Activated CD4-positive, alpha-beta T cell treated with anti-CD3 and anti-CD28 coated beads, Interleukin-2, amount 50 U/mL, for 1 hour (primary cell): ENCODE data around the gene EDC4.
A peak's percentile ranks its signal among the peaks of the same experiment; 100 is the strongest.
"Not testable (repeated sequence)": the region's sequence is repeated elsewhere in the genome, so short reads cannot be mapped to it uniquely, and the experiment has no call there.

Experiments used
- DNase-seq: peaks from one replicate; pipeline ENCODE4 v3.0.0-alpha.2; 2020

Gene EDC4

GRCh38 chr16:67872631-67873434 lies at the start of gene EDC4:
Gene EDC4, plus strand, starts transcription at chr16:67873052. Its CDS starts 210 bp downstream, at chr16:67873262.
- DNase-seq = peak; percentile 84

DNA sequence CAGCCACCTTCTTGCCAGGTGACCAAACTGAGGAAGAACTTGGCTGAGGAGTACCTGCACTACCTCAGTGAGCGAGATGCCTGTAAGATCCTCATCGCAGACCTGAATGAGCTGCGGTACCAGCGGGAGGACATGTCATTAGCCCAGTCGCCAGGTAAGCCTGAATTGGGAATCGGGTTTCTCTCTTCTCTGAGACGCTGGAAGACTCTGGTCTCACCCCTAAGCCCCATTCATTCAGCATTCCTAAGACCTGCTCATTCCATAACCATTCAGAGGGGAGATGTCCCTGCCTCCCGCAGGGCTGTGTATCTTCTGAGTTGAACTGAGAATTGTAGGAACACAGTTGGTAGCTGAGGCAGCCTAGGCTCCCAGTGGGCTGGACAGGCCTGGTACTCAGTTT lies 47.7 kb upstream of the EDC4 start:
- no peak for DNase-seq

DNA sequence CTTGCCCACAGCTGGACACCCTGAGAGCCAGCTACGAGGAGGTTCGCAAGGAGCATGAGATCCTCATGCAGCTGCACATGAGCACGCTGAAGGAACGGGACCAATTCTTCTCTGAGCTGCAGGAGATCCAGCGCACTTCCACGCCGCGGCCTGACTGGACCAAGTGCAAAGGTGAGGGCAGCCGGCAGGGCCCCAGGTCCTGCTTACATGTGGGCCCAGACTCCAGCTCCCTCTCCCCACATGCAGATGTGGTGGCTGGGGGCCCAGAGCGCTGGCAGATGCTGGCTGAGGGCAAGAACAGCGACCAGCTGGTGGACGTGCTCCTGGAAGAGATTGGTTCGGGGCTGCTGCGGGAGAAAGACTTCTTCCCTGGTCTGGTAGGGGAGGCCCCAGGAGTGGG lies 46.9 kb upstream of the EDC4 start:
- DNase-seq = no peak

- DNase-seq = no peak
Measured at GRCh38 chr16:67828651-67829050, 44.2 kb upstream of the EDC4 start.

- no peak for DNase-seq
Measured at GRCh38 chr16:67833030-67833414, 39.8 kb upstream of the EDC4 start.

GRCh38 chr16:67833415-67834241 lies 39.2 kb upstream of the EDC4 start:
- DNase-seq = peak; percentile 92

DNA sequence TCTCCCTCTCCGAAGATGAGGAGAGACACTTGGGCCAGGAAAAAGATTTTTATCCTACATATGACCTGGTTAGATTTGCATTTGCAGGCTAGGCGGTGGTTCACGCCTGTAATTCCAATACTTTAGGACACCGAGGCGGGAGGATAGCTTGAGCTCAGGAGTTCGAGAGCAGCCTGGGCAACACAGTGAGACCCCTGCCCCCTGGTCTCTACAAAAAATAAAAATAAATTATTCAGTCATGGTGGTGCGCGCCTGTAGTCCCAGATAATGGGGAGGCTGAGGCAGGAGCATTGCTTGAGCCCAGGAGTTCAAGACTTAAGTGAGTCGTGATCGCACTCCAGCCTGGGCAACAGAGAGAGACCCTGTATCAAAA lies 38.6 kb upstream of the EDC4 start:
- no peak for DNase-seq

DNA sequence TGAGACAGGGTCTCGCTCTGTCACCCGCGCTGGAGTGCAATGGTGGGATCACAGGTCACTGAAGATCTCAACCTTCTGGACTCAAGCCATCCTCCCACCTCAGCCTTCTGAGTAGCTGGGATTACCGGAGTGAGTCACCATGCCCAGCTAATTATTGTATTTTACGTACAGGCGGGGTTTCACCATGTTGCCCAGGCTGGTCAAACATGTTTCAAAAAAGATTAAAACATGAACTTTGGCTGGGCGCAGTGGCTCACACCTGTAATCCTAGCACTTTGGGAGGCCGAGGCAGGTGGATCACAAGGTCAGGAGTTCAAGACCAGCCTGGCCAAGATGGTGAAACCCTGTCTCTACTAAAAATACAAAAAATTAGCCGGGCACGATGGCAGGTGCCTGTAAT lies 35.7 kb upstream of the EDC4 start:
- DNase-seq = not testable (repeated sequence)

GRCh38 chr16:67837811-67838210 lies 35.0 kb upstream of the EDC4 start:
- no peak for DNase-seq

DNA sequence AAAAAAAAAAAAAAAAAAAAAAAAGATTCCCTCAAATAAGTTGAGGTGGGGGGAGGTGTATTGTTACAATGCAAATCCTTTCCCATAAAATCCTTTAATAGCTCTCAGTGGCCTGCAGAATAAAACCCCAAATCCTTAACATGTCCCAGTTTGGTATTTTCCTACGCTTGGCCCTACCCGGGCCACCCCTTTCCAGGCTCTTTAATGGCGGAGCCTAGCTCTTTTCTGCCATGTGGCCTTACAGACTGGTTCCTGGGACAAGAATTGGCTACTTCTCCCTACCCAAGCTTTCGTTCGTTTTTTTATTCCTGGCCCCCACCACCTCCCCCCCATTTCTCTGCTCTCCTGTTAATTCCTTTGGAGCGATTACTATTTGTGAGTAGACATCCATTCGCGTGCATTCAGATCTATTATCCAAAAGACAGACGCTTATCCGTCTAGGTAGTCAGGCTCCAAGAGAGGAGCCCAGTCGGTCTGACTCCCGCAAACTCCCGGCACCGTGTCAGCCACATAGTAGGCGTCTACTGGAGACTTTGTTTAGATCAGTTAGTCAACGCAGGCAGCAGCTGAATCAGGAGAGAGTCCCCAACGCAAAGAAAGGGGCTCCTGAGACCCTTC lies 31.5 kb upstream of the EDC4 start:
- no peak for DNase-seq

- peak; percentile 94 for DNase-seq
Measured at GRCh38 chr16:67841816-67842508, 30.9 kb upstream of the EDC4 start, which contains the start of gene THAP11. Gene THAP11, plus strand, starts transcription at chr16:67842320. Its CDS starts 235 bp downstream, at chr16:67842555.

DNA sequence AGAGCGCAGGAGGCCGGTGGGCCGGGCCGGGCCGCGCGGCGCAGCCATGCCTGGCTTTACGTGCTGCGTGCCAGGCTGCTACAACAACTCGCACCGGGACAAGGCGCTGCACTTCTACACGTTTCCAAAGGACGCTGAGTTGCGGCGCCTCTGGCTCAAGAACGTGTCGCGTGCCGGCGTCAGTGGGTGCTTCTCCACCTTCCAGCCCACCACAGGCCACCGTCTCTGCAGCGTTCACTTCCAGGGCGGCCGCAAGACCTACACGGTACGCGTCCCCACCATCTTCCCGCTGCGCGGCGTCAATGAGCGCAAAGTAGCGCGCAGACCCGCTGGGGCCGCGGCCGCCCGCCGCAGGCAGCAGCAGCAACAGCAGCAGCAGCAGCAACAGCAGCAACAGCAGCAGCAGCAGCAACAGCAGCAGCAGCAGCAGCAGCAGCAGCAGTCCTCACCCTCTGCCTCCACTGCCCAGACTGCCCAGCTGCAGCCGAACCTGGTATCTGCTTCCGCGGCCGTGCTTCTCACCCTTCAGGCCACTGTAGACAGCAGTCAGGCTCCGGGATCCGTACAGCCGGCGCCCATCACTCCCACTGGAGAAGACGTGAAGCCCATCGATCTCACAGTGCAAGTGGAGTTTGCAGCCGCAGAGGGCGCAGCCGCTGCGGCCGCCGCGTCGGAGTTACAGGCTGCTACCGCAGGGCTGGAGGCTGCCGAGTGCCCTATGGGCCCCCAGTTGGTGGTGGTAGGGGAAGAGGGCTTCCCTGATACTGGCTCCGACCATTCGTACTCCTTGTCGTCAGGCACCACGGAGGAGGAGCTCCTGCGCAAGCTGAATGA lies 30.1 kb upstream of the EDC4 start:
- peak; percentile 59 for DNase-seq

- DNase-seq = no peak
Measured at GRCh38 chr16:67843343-67843765, 29.5 kb upstream of the EDC4 start.

- DNase-seq = no peak
Measured at GRCh38 chr16:67844497-67844896, 28.4 kb upstream of the EDC4 start.

DNA sequence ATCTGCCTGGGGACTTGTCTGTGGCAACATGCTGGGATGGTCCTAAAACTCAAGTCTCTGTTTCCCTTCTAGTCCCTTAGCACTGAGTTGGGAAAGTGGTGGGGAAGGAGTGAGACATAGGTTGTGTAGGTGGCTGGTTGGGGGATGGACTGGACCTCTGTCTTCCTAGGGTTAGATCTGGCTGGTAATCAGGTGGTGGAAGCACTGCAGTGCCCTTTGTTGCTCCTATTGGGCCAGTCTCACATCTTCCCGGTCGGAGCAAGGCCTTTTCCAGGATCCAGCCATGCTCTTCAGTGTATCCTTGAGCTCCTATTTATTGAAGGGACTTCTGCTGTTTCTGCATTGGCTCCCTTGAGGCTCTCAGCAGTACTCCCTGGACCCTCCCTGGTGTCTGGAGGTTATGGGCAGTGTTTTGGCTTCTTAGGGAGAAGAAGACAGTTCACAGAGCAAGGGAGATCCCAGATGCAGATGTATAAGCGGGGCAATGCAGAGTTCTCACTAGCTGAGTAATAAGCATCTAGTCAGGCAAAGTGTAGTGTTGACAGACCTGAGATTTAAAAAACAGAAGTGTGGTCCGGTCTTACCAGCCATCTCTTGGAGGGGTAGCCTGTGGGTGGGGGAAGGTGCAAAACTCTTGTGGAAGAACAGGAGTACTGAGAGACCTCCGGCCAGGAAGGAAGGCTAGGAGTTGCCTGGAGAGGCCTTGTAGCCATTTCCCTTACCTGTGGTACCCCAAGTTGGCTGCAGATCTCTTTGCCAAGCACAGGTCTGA lies 27.4 kb upstream of the EDC4 start:
- no peak for DNase-seq

DNA sequence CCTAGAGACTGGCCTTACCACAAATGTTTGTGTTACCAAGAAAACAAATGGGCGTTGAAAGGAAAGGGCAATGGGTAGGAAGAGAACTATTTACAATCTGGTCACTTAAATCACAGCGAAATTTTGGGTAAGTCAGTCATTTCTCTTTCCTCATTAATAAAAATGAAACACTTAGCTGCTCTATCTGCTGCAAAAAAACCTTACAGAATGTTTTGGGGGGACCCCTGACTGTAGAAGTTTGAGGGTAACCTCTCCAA lies 26.9 kb upstream of the EDC4 start:
- no peak for DNase-seq

DNA sequence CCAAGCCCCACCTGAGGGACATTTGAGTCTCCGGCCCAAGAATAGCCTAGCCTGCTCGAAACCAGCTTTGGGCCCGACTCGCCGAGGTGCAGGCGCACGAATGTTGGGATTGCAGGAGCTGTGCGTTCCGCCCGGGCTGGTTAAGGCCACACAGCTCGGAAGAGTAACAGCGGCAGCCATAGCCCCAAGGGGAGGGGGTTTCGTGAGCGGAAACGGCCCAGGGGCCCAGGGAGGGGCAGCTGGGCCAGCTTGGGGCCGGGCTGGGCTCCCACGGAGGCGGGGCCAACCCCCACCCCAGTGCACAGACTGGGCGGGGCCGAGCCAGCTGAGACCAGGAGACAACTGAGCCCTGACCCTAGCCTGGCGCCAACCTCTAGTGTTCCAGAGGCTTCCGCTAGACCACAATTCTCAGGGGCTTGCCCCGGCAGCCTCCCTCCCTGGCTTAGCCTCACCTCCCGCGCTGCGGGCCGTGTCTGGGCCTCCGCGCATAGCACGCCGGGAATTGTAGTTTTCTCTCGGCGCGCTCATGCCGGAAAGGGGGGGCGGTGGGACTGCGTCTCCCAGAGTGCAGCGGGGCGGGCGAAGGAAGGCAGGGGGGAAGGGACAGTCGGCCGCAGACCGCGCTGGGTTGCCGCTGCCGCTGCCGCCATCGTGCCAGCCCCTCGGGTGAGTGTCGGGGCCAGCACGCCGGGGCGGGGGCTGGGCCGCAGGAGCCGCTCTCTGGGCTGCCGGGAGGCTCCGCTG lies 26.4 kb upstream of the EDC4 start, which contains the start of gene NUTF2:
Gene NUTF2 (plus strand): TSS at position 614 of the 744 bp plus-strand sequence. CDS start 18,198 bp downstream, outside the sequence.
- DNase-seq = peak; percentile 95

DNA sequence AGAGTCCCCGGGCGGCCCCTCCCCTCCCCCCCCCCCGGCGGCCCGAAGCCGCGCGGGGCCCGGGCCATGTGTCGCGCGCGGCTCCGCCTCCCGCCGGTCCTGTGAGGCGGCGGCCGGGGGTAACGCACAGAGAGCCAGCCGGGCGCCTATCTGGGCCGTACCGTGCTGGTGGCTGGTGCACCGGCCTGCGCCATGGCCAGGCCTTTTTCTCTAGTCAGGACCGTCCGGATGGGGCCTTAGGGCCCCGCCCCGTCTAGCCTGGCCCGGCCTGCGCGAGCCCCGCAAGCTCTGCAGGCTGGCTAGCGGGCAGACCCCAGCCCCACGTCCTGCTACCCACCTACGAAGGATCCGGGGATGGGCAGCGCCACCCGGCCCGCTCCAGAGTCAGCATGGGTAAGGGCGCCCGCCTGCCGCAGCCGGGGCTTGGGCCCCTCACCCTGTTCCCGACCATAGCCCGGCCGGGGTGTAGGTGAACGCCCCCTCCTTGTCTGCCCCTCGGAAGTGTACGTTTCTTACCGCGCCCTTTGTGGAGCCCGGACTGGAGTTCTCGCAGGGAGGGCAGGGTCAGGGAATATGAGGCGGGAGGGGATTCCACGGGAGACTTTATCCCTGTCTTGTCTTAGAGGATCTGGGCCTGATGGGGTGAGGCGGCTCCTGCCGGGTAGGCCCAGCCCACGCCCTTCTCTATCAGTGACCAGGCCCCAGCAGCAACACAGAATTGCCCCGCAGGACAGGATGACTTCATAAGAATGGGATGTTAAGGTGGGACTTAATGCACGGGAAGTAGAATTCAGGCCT lies 25.6 kb upstream of the EDC4 start, which contains the start of gene CENPT:
Gene CENPT (minus strand): TSS at position 630 of the 798 bp plus-strand sequence. CDS start 13,834 bp downstream, outside the sequence.
- peak; percentile 64 for DNase-seq

- DNase-seq = no peak
Measured at GRCh38 chr16:67848118-67848517, 24.7 kb upstream of the EDC4 start.

- DNase-seq = no peak
Measured at GRCh38 chr16:67853670-67854069, 19.2 kb upstream of the EDC4 start.
